GM10266 (cell line): ENCODE data around the gene BCORL1.

ENCODE experiments used
- DNase-seq: peaks from one replicate; pipeline ENCODE4 v3.0.0; 2012; ENCODE audit errors: extremely low spot score
- CTCF ChIP-seq: IDR thresholded peaks from 2 replicates; pipeline ENCODE4 v1.5.1; 2012; ENCODE audit warnings: mild to moderate bottlenecking, low read depth; ENCODE audit not compliant: control insufficient read depth, insufficient read depth; ENCODE audit errors: missing control alignments

BCORL1 gene

GRCh38 chrX:129982300-129983251 is at the start of gene BCORL1:
Gene BCORL1, plus strand, starts transcription at chrX:129982635. Its CDS starts 22,597 bp downstream, at chrX:130005232.
- DNase-seq = peak; percentile 96
- TF ChIP-seq CTCF = peak; percentile 3

GRCh38 chrX:129932821-129933321 is 49.6 kb upstream of the BCORL1 start:
- TF ChIP-seq CTCF = no peak
- no peak for DNase-seq

- TF ChIP-seq CTCF = no peak
- DNase-seq = no peak
Observed at GRCh38 chrX:129933700-129934099, 48.7 kb upstream of the BCORL1 start.

GRCh38 chrX:129934461-129934860 is 48.0 kb upstream of the BCORL1 start:
- no peak for TF ChIP-seq CTCF
- DNase-seq = no peak

GRCh38 chrX:129934952-129935351 is 47.5 kb upstream of the BCORL1 start:
- TF ChIP-seq CTCF = no peak
- DNase-seq = no peak

GRCh38 chrX:129938081-129938480 is 44.4 kb upstream of the BCORL1 start:
- DNase-seq = no peak
- no peak for TF ChIP-seq CTCF

- DNase-seq = no peak
- no peak for TF ChIP-seq CTCF
Observed at GRCh38 chrX:129939986-129940385, 42.4 kb upstream of the BCORL1 start.
